Pancreas (tissue), 10 donors: Measurements from ENCODE around the gene RASGEF1B. TPM values are rescaled to one million over a fixed set of nuclear protein-coding genes. Genes with fewer than 3 reads are reported as not detected.

Experiments
- ATAC-seq, 4 donors: fragments of 200-7000 bp; cut with Tn5 transposase; one replicate each; pipeline versions ENCODE4 v1.8.0 to v1.9.1; 2020; ENCODE audit warnings: mild to moderate bottlenecking in 4 of 4, moderate library complexity in 4 of 4
- DNase-seq, 6 donors: peaks; one replicate each; pipeline ENCODE4 v3.0.0-alpha.2; 2020
- FAIRE-seq: peaks from 2 replicates; lab custom pipeline; 2012; peaks lifted over from hg19 to GRCh38; lab: Jason Lieb, UNC
- H3K27ac ChIP-seq, 4 donors: fragments of 200-600 bp; sonication (generic); 1 replicate in 3 of 4; 2 replicates in 1 of 4; pipeline versions ENCODE4 v1.5.0 to v1.8.0; 2020
- H3K27me3 ChIP-seq, 4 donors: fragments of 200-600 bp; one replicate each; pipeline ENCODE4 v1.8.0; 2021
- H3K36me3 ChIP-seq, 3 donors: fragments of 200-600 bp; sonication (generic) in 1 of 3; one replicate each; pipeline versions ENCODE4 v1.5.0 to v1.8.0; 2020 to 2021
- H3K4me1 ChIP-seq, 3 donors: fragments of 200-600 bp; one replicate each; pipeline ENCODE4 v1.8.0; 2021
- H3K4me3 ChIP-seq, 4 donors: fragments of 200-600 bp; sonication (generic) in 2 of 4; one replicate each; pipeline versions ENCODE4 v1.5.0 to v1.8.0; 2020 to 2021
- H3K9me3 ChIP-seq, 4 donors: fragments of 200-600 bp; one replicate each; pipeline ENCODE4 v1.8.0; 2021
- WGBS, 2 donors: extraction: QIAGEN DNeasy Blood & Tissue Kit; methylation state at CpG; one replicate each; pipeline ENCODE4 v1.1.7; 2013; 5-methylcytosine and 5-hydroxymethylcytosine counted together
- intact Hi-C, 3 donors: fragments of 100-400 bp; cut with DNase I; formaldehyde crosslinking; loops; one replicate each; pipeline versions ENCODE4 v1.11.1 to v1.14.2; 2022
- polyA plus RNA-seq, 2 donors: library from polyadenylated mRNA; stranded (reverse); fragments of 200-250 nt; gene quantifications; one replicate each; pipeline ENCODE4 v1.2.3, GENCODE V29; 2013
- total RNA-seq, 6 donors: library from RNA; stranded (reverse); fragmentation: NEBNext Ultra II Directional in 4 of 6; extraction: Animal tissue kit (Norgen Biotek cat#: 25700) in 4 of 6; gene quantifications; one replicate each; pipeline versions ENCODE4 v1.2.1 to v1.2.4, GENCODE V29; 2021 to 2023
- TF ChIP-seq, protein P1 (sequence below), 4 donors: fragments of 200-600 bp; sonication (generic) in 3 of 4; IDR thresholded peaks; one replicate each; pipeline versions ENCODE4 v1.5.0 to v1.8.0; 2021; ENCODE audit warnings: antibody characterized with exemption in 4 of 4
- donor health status: healthy with polysubstance abuse.
- donor health status: DM: no; HTN: no; CAD: no; lungs with moderate emphysema.
- donor health status: DM: no; HTN: no; CAD: no.
- donor health status: control.
- donor health status: control.
- donor health status: Bipolar disorder and iron deficiency.
- donor health status: DM: yes; HTN: yes; CAD: no.
- donor health status: DM: no; HTN: no; CAD: no.
- donor health status: DM: no; HTN: no; CAD: no.
- donor health status: DM: yes; HTN: yes; CAD: no.

RASGEF1B gene
- total and polyA plus RNA-seq, 8 donors = 1.4 to 8.2 (median 3.4) TPM

GRCh38 chr4:81426770-81427289, 44.9 kb downstream of the RASGEF1B start:
- intact Hi-C loops = no loop called here
- Histone ChIP-seq H3K36me3 (peaks cover 0 to 6% (median 0%) of the 10 kb centered on the region in 3 donors), H3K27me3 (no peaks in the 10 kb centered on the region), H3K4me3 (no peak overlapping the region), H3K27ac (no peak overlapping the region), H3K4me1 (no peaks in the 10 kb centered on the region), H3K9me3 (no peaks in the 10 kb centered on the region)
- TF ChIP-seq, protein P1, sequence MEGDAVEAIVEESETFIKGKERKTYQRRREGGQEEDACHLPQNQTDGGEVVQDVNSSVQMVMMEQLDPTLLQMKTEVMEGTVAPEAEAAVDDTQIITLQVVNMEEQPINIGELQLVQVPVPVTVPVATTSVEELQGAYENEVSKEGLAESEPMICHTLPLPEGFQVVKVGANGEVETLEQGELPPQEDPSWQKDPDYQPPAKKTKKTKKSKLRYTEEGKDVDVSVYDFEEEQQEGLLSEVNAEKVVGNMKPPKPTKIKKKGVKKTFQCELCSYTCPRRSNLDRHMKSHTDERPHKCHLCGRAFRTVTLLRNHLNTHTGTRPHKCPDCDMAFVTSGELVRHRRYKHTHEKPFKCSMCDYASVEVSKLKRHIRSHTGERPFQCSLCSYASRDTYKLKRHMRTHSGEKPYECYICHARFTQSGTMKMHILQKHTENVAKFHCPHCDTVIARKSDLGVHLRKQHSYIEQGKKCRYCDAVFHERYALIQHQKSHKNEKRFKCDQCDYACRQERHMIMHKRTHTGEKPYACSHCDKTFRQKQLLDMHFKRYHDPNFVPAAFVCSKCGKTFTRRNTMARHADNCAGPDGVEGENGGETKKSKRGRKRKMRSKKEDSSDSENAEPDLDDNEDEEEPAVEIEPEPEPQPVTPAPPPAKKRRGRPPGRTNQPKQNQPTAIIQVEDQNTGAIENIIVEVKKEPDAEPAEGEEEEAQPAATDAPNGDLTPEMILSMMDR (IDR thresholded peaks at IDR 0.05) = no peak
- FAIRE-seq (no peak), DNase-seq (no peak), ATAC-seq (no peak)
- 61 to 83% methylated on average over 1 of the region's 1 CpG for WGBS, 2 donors

GRCh38 chr4:81424816-81425755, 46.6 kb downstream of the RASGEF1B start:
- FAIRE-seq (no peak), ATAC-seq (no peak), DNase-seq (no peak)
- no peaks in the 10 kb centered on the region for H3K4me1 ChIP-seq
- H3K27me3 ChIP-seq = no peaks in the 10 kb centered on the region
- intact Hi-C loops = no loop called here
- H3K4me3 ChIP-seq = no peak overlapping the region
- no peak overlapping the region for H3K27ac ChIP-seq
- TF ChIP-seq, protein P1 (IDR thresholded peaks at IDR 0.05) = no peak
- no peaks in the 10 kb centered on the region for H3K9me3 ChIP-seq
- H3K36me3 ChIP-seq = no peaks in the 10 kb centered on the region
- WGBS, 2 donors = 81 to 88% methylated on average over 5 of the region's 5 CpGs

DNA sequence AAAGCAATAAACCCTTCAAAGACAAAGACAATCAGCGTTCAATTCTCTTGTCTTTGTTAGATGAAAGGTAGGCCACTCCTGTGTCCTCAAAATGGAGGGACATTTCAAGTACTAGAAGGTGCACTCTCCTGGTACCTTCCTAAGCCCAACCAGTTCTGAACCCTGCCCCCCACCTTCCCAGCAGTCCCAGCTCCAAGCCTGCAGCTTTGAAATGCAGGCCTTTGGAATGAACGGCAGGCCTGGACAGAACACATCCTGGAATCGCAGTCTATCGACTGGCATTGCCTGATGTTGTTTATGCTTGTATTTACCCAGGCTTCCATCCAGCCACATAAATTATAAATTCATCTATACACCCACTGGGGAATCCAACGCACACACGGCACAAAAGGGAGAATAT, 47.4 kb downstream of the RASGEF1B start:
- no peaks in the 10 kb centered on the region for H3K27me3 ChIP-seq
- 81 to 86% methylated on average over 6 of the region's 6 CpGs for WGBS, 2 donors
- H3K9me3 ChIP-seq = no peaks in the 10 kb centered on the region
- no peaks in the 10 kb centered on the region for H3K4me1 ChIP-seq
- intact Hi-C loops = no loop called here
- H3K27ac ChIP-seq = no peak overlapping the region
- FAIRE-seq = no peak
- H3K4me3 ChIP-seq = no peak overlapping the region
- no peak for DNase-seq
- no peaks in the 10 kb centered on the region for H3K36me3 ChIP-seq
- ATAC-seq = no peak
- TF ChIP-seq, protein P1 (IDR thresholded peaks at IDR 0.05) = no peak

DNA sequence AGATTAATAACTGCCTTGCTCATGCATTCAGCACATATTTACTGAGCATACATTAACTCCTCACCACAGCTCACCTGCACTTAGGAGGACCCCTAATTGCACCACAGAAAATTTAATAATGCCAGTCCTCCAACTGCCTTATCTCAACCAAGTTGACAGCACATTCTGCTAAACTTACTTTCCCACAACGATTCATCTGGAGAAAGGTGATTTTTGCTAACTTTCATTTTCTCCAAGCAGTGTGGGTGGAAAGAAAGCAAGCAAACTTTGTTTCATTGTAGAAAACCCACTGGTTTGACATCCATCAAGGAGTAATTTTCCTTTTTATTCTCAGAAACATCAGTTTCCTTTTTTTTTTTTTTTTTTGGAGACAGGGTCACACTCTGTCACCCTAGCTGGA, 49.1 kb downstream of the RASGEF1B start:
- TF ChIP-seq, protein P1 (IDR thresholded peaks at IDR 0.05) = no peak
- H3K9me3 ChIP-seq = no peaks in the 10 kb centered on the region
- FAIRE-seq (no peak), ATAC-seq (no peak), DNase-seq (no peak)
- 55 to 57% methylated on average over 1 of the region's 1 CpG for WGBS, 2 donors
- no peak overlapping the region for H3K27ac ChIP-seq
- no peak overlapping the region for H3K4me3 ChIP-seq
- H3K36me3 ChIP-seq = no peaks in the 10 kb centered on the region
- no peaks in the 10 kb centered on the region for H3K27me3 ChIP-seq
- intact Hi-C loops = no loop called here
- H3K4me1 ChIP-seq = no peaks in the 10 kb centered on the region
